OCI-LY7 (cell line): Measurements from ENCODE around the gene ZNF292.

Source experiments
- EZH2phosphoT487 ChIP-seq: fragments of 200-600 bp; sonication (generic); IDR thresholded peaks from 2 replicates; pipeline ENCODE4 v1.6.1; 2018; ENCODE audit warnings: low read depth, borderline replicate concordance, mild to moderate bottlenecking, mixed run types, antibody characterized with exemption, low read length, moderate library complexity, mixed read lengths
- TF ChIP-seq, protein P1 (sequence below): fragments of 200-600 bp; sonication (generic); conservative IDR thresholded peaks from 2 replicates; pipeline ENCODE4 v1.5.1; 2014; ENCODE audit warnings: mild to moderate bottlenecking, antibody characterized with exemption, low read length, moderate library complexity, mixed read lengths

DNA sequence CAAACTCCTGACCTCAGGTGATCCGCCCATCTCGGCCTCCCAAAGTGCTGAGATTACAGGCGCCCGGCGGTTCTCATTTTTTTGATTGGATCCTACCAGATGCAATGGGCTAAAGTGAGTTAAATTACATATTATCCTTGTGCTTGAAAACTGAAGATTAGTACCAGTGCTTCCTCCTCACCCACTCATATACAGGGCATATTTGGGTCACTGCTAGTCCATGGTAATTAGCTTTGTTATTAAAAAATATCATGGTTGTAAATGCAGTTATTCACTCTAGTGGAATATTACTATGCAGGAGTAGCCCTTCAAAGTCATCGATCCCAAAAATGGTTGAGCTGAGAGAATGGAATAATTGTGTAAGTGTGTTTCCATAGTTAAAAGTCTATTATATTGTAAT is 26.5 kb downstream of the ZNF292 start:
- TF ChIP-seq, protein P1, sequence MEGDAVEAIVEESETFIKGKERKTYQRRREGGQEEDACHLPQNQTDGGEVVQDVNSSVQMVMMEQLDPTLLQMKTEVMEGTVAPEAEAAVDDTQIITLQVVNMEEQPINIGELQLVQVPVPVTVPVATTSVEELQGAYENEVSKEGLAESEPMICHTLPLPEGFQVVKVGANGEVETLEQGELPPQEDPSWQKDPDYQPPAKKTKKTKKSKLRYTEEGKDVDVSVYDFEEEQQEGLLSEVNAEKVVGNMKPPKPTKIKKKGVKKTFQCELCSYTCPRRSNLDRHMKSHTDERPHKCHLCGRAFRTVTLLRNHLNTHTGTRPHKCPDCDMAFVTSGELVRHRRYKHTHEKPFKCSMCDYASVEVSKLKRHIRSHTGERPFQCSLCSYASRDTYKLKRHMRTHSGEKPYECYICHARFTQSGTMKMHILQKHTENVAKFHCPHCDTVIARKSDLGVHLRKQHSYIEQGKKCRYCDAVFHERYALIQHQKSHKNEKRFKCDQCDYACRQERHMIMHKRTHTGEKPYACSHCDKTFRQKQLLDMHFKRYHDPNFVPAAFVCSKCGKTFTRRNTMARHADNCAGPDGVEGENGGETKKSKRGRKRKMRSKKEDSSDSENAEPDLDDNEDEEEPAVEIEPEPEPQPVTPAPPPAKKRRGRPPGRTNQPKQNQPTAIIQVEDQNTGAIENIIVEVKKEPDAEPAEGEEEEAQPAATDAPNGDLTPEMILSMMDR = no peak
- TF ChIP-seq EZH2phosphoT487 = no peak
